GM21360 (cell line): Measurements from ENCODE around the gene TOPORS.
A peak's percentile ranks its signal among the peaks of the same experiment; 100 is the strongest.
"Not testable (repeated sequence)": the region's sequence is repeated elsewhere in the genome, so short reads cannot be mapped to it uniquely, and the experiment has no call there.

Source experiments
- ATAC-seq: cut with Tn5 transposase; IDR thresholded peaks from one replicate; pipeline ENCODE4 v1.9.1; 2021; ENCODE audit warnings: mild to moderate bottlenecking, moderate library complexity; ENCODE audit not compliant: unreplicated experiment

The TOPORS gene

DNA sequence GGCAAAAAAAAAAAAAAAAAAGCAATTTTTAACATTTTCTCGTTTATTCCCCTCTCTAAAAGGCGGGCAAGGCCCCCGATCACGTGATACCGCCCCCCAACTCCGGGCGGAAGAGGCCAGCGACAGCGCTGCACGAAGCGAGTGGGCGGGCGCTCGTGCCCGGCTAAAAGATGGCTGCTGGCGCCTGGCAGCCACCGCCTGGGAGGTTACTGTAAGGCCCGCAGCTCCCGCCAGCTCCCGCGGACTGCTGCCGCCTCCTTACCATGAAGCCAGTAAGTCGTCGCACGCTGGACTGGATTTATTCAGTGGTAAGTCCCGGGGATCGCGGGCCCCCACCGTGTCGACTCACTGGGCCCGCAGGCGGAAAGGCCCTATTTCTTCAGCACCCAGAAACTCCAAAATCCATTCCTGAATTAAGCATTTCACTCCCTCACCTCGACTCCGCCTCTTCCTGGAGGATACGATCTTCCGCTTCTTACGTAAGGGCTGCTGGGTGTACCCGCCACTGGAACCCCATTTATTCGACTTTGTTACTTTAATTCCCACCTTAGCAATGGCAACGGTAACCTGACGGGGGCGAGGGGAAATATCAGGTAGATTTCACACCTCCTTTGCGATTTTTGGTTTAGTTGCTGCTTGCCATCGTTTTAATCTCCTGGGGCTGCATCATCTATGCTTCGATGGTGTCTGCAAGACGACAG lies at the start of gene TOPORS, which contains the start of gene SMIM27:
TOPORS (minus strand) TSS at position 415 of the 701 bp plus-strand sequence; CDS start at position 265, 150 bp downstream.
SMIM27 (plus strand) TSS at position 156 of the 701 bp plus-strand sequence; CDS start at position 264, 108 bp downstream.
- peak; percentile 67 for ATAC-seq

- not testable (repeated sequence) for ATAC-seq
Observed at GRCh38 chr9:32599021-32599420, 46.6 kb upstream of the TOPORS start.

DNA sequence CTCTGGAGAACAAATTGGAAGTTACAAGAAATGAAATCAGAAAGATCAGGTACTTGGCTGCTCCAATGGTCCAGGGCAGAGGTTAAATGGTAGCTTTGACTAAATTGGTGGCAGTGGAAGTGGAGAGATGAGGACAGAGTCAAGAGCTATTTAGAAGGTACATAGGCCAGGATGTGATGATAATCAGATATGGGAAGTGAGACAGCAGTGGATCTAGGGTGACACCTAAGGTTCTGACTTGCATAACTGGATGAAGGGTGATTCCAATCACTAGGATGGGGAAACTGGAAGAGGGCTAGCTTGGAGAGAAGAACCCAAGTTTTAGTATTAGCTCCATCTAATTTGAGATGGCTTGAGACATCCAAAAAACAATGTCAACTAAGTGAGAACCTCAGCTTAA lies 44.5 kb upstream of the TOPORS start:
- no peak for ATAC-seq

GRCh38 chr9:32596096-32596865 lies 43.9 kb upstream of the TOPORS start:
- ATAC-seq = no peak

GRCh38 chr9:32590898-32591297 lies 38.5 kb upstream of the TOPORS start:
- ATAC-seq = no peak

GRCh38 chr9:32590476-32590875 lies 38.1 kb upstream of the TOPORS start:
- no peak for ATAC-seq

DNA sequence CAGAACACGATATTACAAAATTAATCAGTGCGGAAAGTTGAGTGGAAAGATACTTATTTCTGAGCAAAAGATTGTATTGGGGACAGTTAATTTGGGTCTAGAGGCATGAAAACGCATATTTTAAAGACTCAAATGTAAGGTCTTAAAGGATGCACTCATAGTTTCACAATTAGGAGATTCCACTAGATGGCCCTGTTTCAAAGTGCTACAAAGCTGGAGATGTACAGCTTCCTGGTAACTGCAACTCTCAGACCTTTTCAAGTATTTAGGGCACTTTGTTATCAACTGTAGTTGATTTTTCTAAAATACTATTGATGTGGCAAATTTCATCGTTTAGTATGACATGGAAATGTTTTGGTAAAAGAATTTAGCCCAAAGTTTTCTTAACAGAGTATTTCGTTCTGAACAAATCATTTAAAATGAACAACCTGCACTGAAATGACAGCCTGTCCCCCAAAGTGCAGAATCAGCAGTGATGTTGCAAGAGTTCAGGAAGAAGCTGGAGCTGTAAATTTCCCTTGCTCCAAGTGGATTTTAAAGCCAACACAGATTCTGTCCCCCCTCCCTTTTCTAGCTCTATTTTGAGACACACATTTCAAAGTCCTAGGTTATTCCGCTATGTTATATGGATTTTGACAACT lies 36.8 kb upstream of the TOPORS start:
- peak; percentile 75 for ATAC-seq

- ATAC-seq = no peak
Observed at GRCh38 chr9:32587901-32588300, 35.5 kb upstream of the TOPORS start.

DNA sequence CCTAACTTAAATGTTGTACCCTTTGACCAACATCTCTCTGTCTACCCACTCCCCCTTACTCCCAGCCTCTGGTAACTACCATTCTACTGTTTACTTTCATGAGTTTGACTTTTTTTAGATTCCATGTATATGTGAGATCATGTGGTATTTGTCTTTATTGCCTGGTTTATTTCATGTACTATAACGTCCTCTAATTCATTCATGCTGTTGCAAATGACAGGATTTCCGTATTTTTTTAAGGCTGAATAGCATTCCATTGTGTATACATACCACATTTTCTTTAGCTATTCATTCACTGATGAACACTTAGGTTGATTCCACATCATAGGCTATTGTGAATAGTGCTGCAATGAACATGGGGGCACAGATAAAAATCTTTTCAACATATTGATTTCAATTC lies 32.4 kb upstream of the TOPORS start:
- ATAC-seq = no peak

- no peak for ATAC-seq
Observed at GRCh38 chr9:32581512-32582143, 29.2 kb upstream of the TOPORS start.

- ATAC-seq = no peak
Observed at GRCh38 chr9:32580631-32581300, 28.4 kb upstream of the TOPORS start.

DNA sequence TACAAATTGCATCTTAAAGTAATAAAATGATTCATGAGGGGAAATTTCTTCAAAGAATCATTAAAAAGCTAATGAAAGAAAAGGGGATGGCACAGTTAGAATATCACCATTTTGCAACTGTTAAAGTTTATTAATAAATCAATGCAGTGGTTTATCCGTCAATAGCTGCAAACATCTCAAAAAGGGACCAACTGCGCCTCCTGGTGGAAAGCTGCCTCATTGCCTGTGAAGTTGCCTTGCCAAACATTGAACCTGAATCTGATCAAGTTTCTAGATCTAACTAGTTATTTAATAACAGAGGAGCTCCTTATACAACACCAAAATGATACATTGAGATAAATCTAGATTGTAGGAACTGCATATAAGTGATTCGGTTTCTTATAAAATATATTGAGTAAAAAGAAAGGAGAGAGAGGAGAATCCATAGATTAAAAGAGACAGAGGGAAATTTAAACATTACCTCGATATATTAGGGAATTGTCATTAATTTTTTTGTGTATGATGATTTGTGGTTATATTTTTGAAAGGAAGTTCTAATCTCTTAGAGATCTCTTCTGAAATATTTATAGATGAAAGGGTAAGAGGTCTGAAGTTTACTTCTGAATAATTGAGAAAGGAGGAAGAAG lies 27.4 kb upstream of the TOPORS start:
- ATAC-seq = peak; percentile 46

GRCh38 chr9:32578976-32579375 lies 26.6 kb upstream of the TOPORS start:
- no peak for ATAC-seq

DNA sequence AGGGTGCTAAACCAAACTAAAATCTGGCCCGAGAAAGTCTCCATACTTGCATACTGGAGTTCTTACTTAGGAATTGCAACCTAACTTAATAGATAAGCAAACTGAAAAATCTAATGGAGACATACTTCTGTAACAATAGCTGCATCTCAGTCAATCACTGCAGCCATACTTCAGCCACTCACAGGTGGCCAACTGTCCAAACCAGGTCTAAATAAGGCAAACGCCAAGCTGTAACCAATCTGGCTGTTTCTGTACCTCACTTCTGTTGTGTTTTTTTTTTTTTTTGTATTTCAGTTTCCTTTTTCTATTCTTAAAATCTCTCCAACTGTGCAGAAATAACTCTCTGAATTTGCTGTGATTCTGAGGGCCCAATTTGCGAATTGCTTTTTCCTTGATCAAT lies 24.9 kb upstream of the TOPORS start:
- no peak for ATAC-seq

DNA sequence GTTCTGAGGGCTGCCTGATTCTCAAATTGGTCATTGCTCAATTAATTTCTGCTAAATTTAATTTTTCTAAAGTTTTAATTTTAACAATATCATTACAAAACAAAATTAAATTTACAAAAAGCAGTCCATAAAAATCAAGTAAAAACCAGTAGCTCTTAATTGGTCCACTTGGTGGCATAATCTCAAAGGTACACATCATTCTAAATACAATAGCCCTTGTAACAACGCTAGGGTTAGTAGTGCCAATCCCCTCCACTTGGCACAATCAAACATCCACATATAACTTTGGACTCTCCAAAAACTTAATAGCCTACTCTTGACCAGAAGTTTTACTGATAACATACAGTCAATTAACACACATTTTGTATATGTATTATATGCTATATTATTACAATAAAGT lies 22.5 kb upstream of the TOPORS start:
- ATAC-seq = no peak

DNA sequence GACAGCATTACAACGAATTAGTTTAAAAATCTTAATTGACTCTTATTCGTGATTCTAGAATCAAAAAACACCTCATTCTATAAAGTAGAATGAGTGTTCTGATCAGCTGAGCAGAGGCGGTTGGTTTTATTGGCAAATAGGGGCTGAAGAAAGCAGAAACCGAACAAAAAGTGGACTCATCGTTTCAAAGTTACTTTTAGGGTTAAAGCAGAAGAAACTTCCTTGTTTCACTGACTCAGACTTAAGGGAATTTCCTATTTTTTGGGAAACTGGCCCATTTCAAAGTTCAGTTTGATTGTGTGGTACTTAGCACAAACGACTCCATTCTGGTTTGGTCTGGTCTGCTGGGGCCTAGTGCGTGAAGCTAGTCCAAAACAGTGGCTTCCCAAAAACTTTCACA lies 21.4 kb upstream of the TOPORS start:
- ATAC-seq = no peak

GRCh38 chr9:32572900-32573523 lies 20.6 kb upstream of the TOPORS start, which contains the start of gene NDUFB6:
Gene NDUFB6 (minus strand): TSS chr9:32573159. CDS start chr9:32573060, 99 bp downstream.
- peak; percentile 82 for ATAC-seq

GRCh38 chr9:32571969-32572899 lies 19.8 kb upstream of the TOPORS start:
- ATAC-seq = peak; percentile 89

- ATAC-seq = no peak
Observed at GRCh38 chr9:32570262-32570661, 17.9 kb upstream of the TOPORS start.
